HepG2 (cell line): ENCODE results near the gene SOST. TPM values are rescaled to one million over a fixed set of nuclear protein-coding genes. Genes with fewer than 3 reads are reported as not detected.
A peak's percentile ranks its signal among the peaks of the same experiment; 100 is the strongest.

ENCODE experiments used
- GLI4 ChIP-seq: sonication (generic); formaldehyde crosslinking; IDR thresholded peaks from 2 replicates; pipeline ENCODE4 v1.5.1; 2020; ENCODE audit warnings: missing genetic modification reagents, mild to moderate bottlenecking, moderate library complexity, borderline replicate concordance
- HDAC6 ChIP-seq: fragments of 200-600 bp; sonication (generic); IDR thresholded peaks from 2 replicates; pipeline ENCODE4 v1.7.0; 2017; ENCODE audit warnings: mild to moderate bottlenecking, antibody characterized with exemption, low read length, low read depth
- JUN ChIP-seq: sonication (generic); formaldehyde crosslinking; IDR thresholded peaks from 2 replicates; pipeline ENCODE4 v1.4.0; 2020; ENCODE audit warnings: mild to moderate bottlenecking, missing genetic modification reagents
- KAT2B ChIP-seq: fragments of 150-350 bp; IDR thresholded peaks from 2 replicates; pipeline ENCODE4 v1.6.1; 2014; ENCODE audit warnings: low read depth, low read length, borderline replicate concordance
- NCOA5 ChIP-seq: sonication (generic); formaldehyde crosslinking; IDR thresholded peaks from 2 replicates; pipeline ENCODE4 v1.4.0; 2020; ENCODE audit warnings: missing genetic modification reagents
- NCOR1 ChIP-seq: fragments of 200-600 bp; sonication (generic); IDR thresholded peaks from 2 replicates; pipeline ENCODE4 v1.7.0; 2017; ENCODE audit warnings: antibody characterized with exemption, low read length, borderline replicate concordance
- SAP130 ChIP-seq: IDR thresholded peaks from 2 replicates; pipeline ENCODE4 v1.6.1; 2016; ENCODE audit warnings: low read depth
- STAT5B ChIP-seq: sonication (generic); formaldehyde crosslinking; IDR thresholded peaks from 2 replicates; pipeline ENCODE4 v1.4.0; 2020; ENCODE audit warnings: missing genetic modification reagents
- U2AF1 ChIP-seq: fragments of 200-400 bp; formaldehyde crosslinking; optimal IDR thresholded peaks from 2 replicates; pipeline ENCODE3; 2017; ENCODE audit warnings: mild to moderate bottlenecking, low read depth, low read length
- YEATS4 ChIP-seq: sonication (generic); formaldehyde crosslinking; IDR thresholded peaks from 2 replicates; pipeline ENCODE4 v1.4.0; 2020; ENCODE audit warnings: missing genetic modification reagents, borderline replicate concordance
- ZBTB4 ChIP-seq: sonication (generic); formaldehyde crosslinking; IDR thresholded peaks from 2 replicates; pipeline ENCODE4 v1.4.0; 2020; ENCODE audit warnings: missing genetic modification reagents, mild to moderate bottlenecking, borderline replicate concordance
- ZEB1 ChIP-seq: IDR thresholded peaks from 2 replicates; pipeline ENCODE4 v1.6.1; 2012; ENCODE audit warnings: mild to moderate bottlenecking, low read depth, inconsistent platforms; ENCODE audit not compliant: insufficient replicate concordance
- ZKSCAN5 ChIP-seq: sonication (generic); formaldehyde crosslinking; IDR thresholded peaks from 2 replicates; pipeline ENCODE4 v1.5.1; 2020; ENCODE audit warnings: mild to moderate bottlenecking, missing genetic modification reagents
- ZNF124 ChIP-seq: sonication (generic); formaldehyde crosslinking; IDR thresholded peaks from 2 replicates; pipeline ENCODE4 v1.4.0; 2020; ENCODE audit warnings: missing genetic modification reagents
- ZNF230 ChIP-seq: sonication (generic); formaldehyde crosslinking; IDR thresholded peaks from 2 replicates; pipeline ENCODE4 v1.4.0; 2020; ENCODE audit warnings: mild to moderate bottlenecking, missing genetic modification reagents
- ZNF234 ChIP-seq: sonication (generic); formaldehyde crosslinking; conservative IDR thresholded peaks from 2 replicates; pipeline ENCODE4 v1.5.1; 2020; ENCODE audit warnings: mild to moderate bottlenecking, missing genetic modification reagents
- ZNF263 ChIP-seq: sonication (generic); formaldehyde crosslinking; IDR thresholded peaks from 2 replicates; pipeline ENCODE4 v1.4.0; 2020; ENCODE audit warnings: missing genetic modification reagents
- ZNF547 ChIP-seq: sonication (generic); formaldehyde crosslinking; IDR thresholded peaks from 2 replicates; pipeline ENCODE4 v1.5.1; 2020; ENCODE audit warnings: mild to moderate bottlenecking, missing genetic modification reagents
- ZNF720 ChIP-seq: sonication (generic); formaldehyde crosslinking; IDR thresholded peaks from 2 replicates; pipeline ENCODE4 v1.4.0; 2020; ENCODE audit warnings: missing genetic modification reagents
- ZSCAN9 ChIP-seq: IDR thresholded peaks from 2 replicates; pipeline ENCODE4 v1.6.1; 2016; ENCODE audit warnings: borderline replicate concordance
- polyA plus RNA-seq, 8 experiments: library from polyadenylated mRNA; depleted of rRNA in 3 of 8; stranded (reverse) in 7 of 8; unstranded in 1 of 8; fragments of >200 nt; fragmentation: Illumina TruSeq in 4 of 8; extraction: Trizol in 4 of 8; gene quantifications; 2 replicates each; pipeline versions ENCODE4 v1.2.1 to v1.2.3, GENCODE V29; 2011 to 2016; ENCODE audit warnings: low read depth in 4 of 8, missing spikeins in 1 of 8, mixed read lengths in 1 of 8; ENCODE audit not compliant: insufficient read depth in 1 of 8
- total RNA-seq, 5 experiments: library from RNA; depleted of rRNA; stranded (reverse); fragments of >200 nt; fragmentation: Illumina TruSeq; extraction: Trizol; gene quantifications; 2 replicates each; pipeline ENCODE4 v1.2.3, GENCODE V29; 2016; ENCODE audit warnings: low read depth in 1 of 5
- TF ChIP-seq, protein P1 (sequence below): sonication (generic); formaldehyde crosslinking; IDR thresholded peaks from 2 replicates; pipeline ENCODE4 v1.5.1; 2020; ENCODE audit warnings: mild to moderate bottlenecking, missing genetic modification reagents
- TF ChIP-seq, protein P2 (sequence below): sonication (generic); formaldehyde crosslinking; IDR thresholded peaks from 2 replicates; pipeline ENCODE4 v1.9.0; 2022; ENCODE audit warnings: low read depth, missing genetic modification reagents

Gene SOST
- total and polyA plus RNA-seq, 2 of the 13 experiments (the other 11 are each of a cell fraction or from before 2014, with no cell fraction given) = not detected

GRCh38 chr17:43778337-43779144, 19.9 kb upstream of the SOST start, which contains the start of gene DUSP3 (continued):
- TF ChIP-seq U2AF1 (no peak), ZNF234 (no peak), ZSCAN9 (CRISPR knock-in tag) (no peak), ZNF263 (CRISPR knock-in tag) (0 out of 2 replicates have a peak, but pooled peaks have one; percentile 2), ZNF720 (CRISPR knock-in tag) (no peak; the same call in 1 of the 2 replicates), ZBTB4 (CRISPR knock-in tag) (peak; percentile 38; the same call in 1 of the 2 replicates), HDAC6 (no peak), ZNF230 (CRISPR knock-in tag) (0 out of 2 replicates have a peak, but pooled peaks have one; percentile 16), ZKSCAN5 (CRISPR knock-in tag) (no peak), JUN (CRISPR knock-in tag) (peak; percentile 93), GLI4 (CRISPR knock-in tag) (peak; percentile 79; the same call in 1 of the 2 replicates), ZNF124 (CRISPR knock-in tag) (peak; percentile 9; the same call in 1 of the 2 replicates), ZEB1 (no peak), SAP130 (CRISPR knock-in tag) (peak; percentile 77), NCOA5 (CRISPR knock-in tag) (no peak), ZNF547 (CRISPR knock-in tag) (peak; percentile 86; the same call in 1 of the 2 replicates), STAT5B (CRISPR knock-in tag) (no peak; the same call in 1 of the 2 replicates), YEATS4 (CRISPR knock-in tag) (peak; percentile 92; the same call in 1 of the 2 replicates), NCOR1 (peak; percentile 52; the same call in 1 of the 2 replicates), KAT2B (no peak)
- TF ChIP-seq, protein P1, sequence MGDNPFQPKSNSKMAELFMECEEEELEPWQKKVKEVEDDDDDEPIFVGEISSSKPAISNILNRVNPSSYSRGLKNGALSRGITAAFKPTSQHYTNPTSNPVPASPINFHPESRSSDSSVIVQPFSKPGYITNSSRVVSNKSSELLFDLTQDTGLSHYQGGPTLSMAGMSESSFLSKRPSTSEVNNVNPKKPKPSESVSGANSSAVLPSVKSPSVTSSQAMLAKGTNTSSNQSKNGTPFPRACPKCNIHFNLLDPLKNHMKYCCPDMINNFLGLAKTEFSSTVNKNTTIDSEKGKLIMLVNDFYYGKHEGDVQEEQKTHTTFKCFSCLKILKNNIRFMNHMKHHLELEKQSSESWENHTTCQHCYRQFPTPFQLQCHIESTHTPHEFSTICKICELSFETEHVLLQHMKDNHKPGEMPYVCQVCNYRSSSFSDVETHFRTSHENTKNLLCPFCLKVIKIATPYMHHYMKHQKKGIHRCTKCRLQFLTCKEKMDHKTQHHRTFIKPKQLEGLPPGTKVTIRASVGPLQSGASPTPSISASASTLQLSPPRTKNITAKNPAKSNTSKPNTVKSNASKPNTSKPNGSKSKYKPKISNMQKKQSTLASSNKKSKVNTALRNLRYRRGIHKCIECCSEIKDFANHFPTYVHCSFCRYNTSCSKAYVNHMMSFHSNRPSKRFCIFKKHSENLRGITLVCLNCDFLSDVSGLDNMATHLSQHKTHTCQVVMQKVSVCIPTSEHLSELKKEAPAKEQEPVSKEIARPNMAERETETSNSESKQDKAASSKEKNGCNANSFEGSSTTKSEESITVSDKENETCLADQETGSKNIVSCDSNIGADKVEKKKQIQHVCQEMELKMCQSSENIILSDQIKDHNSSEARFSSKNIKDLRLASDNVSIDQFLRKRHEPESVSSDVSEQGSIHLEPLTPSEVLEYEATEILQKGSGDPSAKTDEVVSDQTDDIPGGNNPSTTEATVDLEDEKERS (CRISPR knock-in tag) = no peak
- TF ChIP-seq, protein P2, sequence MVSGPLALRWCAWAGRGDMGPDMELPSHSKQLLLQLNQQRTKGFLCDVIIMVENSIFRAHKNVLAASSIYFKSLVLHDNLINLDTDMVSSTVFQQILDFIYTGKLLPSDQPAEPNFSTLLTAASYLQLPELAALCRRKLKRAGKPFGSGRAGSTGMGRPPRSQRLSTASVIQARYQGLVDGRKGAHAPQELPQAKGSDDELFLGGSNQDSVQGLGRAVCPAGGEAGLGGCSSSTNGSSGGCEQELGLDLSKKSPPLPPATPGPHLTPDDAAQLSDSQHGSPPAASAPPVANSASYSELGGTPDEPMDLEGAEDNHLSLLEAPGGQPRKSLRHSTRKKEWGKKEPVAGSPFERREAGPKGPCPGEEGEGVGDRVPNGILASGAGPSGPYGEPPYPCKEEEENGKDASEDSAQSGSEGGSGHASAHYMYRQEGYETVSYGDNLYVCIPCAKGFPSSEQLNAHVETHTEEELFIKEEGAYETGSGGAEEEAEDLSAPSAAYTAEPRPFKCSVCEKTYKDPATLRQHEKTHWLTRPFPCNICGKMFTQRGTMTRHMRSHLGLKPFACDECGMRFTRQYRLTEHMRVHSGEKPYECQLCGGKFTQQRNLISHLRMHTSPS (CRISPR knock-in tag) = 0 out of 2 replicates have a peak, but pooled peaks have one; percentile 17
